OCI-LY3 (cell line): Measurements from ENCODE around the gene R3HDM1.

Experiments
- CTCF ChIP-seq: fragments of 200-600, 300-600 bp; sonication (generic); IDR thresholded peaks from 2 replicates; pipeline ENCODE4 v1.5.1; 2014; ENCODE audit warnings: antibody characterized with exemption, low read length, low read depth
- EZH2phosphoT487 ChIP-seq: fragments of 200-600 bp; shearing (Covaris generic); IDR thresholded peaks from 2 replicates; pipeline ENCODE4 v1.6.1; 2018; ENCODE audit warnings: antibody characterized with exemption, mixed run types, low read depth

- TF ChIP-seq CTCF (no peak), EZH2phosphoT487 (no peak)
These were observed 131.9 kb downstream of the R3HDM1 start for GRCh38 chr2:135663148-135663700.
